HG02642 (cell line): Measurements from ENCODE around the gene HAPLN3.

Experiments used
- ATAC-seq: cut with Tn5 transposase; IDR thresholded peaks from one replicate; pipeline ENCODE4 v1.9.1; 2021; ENCODE audit warnings: mild to moderate bottlenecking; ENCODE audit not compliant: unreplicated experiment, poor library complexity

HAPLN3 gene

GRCh38 chr15:88871313-88871712, 24.0 kb downstream of the HAPLN3 start:
- ATAC-seq, result no peak

DNA sequence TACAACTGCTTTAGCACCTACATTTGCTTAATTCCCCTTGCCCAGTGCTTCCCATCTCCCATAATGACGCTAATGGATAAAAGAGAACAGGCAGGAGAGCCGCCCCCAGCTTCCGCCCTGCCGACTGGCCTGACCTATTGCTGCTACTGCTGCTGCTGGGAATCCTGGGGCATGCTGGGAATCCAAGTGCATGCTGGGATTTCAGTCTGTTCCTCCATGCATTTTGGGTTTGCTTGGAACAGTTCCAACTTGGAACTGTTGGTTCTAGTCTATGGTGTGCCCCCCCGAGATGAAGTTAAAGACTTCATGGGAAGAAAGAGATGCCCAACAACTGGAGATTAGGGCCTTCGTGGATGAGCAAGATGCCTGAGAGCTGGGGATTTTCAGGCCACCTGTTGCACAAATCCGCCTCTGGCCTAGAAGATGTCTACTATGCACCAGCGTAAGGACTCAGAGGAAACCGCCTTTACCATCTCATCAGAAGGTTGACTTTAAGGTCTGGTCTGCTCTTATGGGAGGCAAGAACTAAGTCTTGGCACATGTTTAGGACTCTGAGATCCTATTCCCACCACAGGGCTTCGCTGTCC, 29.0 kb downstream of the HAPLN3 start:
- ATAC-seq, result no peak

GRCh38 chr15:88865498-88866099, 29.7 kb downstream of the HAPLN3 start:
- no peak for ATAC-seq

DNA sequence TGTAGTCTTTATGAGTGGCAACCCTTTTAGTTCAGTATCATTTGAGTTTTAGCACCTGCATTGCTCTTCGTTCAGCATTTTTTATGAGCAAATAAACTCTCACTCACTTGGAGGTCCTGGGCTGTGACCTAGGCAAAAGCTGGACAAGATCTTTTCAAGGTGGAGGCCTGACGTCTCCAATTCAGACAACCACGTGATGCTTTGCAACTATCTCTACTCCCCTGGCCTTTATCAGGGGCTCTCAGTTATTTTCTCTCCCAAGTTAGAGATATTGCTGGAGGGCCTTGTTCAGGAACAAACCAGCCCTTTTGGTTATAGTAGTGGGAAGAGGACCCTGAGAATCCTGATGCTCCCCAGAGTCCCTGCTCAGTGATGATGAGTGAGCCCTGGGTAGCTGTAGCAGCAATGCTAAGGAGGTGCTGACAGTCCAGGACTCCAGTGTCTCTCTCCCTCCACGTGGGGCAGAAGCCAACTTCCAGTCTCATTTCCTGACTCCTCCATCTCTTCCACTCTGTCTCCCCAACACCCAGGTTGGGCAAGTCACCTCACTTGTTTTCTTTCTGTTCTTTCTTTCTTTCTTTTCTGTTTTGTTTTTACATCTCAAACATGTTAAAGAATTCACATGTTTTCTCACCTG, 30.4 kb downstream of the HAPLN3 start:
- no peak for ATAC-seq

DNA sequence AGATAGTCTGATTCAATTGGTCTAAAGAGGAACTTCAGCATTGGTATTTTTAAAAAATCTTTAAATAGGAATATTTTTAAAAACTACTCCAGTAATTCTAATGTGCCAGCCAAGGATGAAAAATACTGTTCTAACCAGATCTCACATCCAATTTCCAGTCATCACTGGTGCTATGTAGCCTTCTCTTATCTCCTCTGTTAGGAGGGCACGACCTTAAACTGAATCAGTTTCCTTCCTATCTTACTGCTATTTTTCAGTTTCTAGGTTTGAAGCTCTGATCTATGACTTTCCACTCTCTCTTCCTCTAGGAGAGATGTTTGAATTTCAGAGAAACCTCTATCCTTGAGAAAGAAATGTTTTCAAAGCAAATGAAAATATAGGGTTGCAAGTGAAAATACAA, 31.9 kb downstream of the HAPLN3 start:
- no peak for ATAC-seq

DNA sequence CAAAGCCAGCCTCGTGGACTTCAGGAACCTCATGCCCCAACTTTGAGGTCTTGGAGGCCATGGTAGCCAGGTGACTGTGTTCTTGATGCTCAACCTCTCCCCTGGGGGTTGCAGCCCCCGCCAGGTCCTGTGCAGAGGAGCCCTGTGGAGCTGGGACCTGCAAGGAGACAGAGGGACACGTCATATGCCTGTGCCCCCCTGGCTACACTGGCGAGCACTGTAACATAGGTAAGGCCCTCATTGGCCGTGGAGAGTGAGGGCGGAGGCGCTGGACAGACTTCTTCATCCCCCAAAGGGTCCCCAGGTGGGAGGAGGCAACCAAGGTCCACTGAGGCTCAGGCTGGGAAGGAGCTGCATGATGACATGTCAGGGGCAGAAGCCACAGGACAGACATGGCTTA, 35.1 kb downstream of the HAPLN3 start:
- ATAC-seq, result no peak

DNA sequence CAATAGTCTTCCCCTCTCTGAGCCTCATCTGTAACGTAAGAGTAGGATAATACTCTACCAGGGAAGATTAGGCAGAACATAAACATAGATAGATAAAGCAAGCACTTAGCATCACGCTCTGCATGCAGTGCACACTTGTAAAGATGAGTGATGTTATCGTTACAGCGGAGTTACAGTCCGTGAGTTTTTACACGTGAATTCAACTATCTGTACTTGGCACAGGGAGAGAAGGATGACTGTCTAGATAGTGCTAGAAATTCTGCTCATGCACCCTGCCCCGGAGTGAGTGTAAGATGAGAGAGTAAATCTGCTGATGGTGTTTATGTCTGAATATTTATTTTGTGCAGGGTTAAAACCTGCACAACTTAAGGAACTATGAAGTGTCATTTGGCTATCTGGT, 35.8 kb downstream of the HAPLN3 start:
- no peak for ATAC-seq

GRCh38 chr15:88858934-88859333, 36.4 kb downstream of the HAPLN3 start:
- no peak for ATAC-seq

GRCh38 chr15:88852476-88852875, 42.9 kb downstream of the HAPLN3 start:
- ATAC-seq, result no peak

DNA sequence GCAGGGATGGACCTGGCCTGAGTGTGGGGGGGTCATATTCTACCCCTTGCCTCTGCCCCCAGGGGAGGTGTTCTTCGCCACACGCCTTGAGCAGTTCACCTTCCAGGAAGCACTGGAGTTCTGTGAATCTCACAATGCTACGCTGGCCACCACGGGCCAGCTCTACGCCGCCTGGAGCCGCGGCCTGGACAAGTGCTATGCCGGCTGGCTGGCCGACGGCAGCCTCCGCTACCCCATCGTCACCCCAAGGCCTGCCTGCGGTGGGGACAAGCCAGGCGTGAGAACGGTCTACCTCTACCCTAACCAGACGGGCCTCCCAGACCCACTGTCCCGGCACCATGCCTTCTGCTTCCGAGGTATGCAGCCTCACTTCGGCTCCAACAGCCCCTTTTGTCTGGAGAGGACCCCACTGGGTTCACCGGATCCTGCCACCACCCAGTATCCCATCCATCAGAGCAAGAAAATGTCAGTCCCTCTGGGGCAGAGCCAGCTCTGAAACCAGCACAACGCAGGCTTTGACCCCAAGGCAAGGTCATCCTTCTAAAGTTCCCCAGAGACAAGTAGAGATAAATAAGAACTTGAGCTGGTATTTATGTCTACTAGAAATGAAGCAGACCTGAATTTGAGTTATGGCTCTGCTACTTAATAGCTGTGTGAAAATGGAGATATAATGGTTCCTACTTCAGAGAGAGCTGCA, 45.8 kb downstream of the HAPLN3 start:
- no peak for ATAC-seq

GRCh38 chr15:88848203-88848602, 47.1 kb downstream of the HAPLN3 start:
- ATAC-seq, result no peak

DNA sequence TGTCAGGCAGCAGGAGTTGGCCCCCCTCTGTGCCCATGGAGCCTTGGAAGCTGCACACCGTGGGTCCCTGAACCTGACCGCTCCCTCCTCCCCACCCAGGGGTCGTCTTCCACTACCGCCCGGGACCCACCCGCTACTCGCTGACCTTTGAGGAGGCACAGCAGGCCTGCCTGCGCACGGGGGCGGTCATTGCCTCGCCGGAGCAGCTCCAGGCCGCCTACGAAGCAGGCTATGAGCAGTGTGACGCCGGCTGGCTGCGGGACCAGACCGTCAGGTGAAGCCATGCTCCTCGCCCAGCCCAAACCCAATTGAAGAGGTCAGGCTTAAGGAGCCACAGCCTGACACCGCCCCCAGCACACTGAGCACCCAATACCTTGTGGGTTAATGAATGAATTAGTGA, 48.2 kb downstream of the HAPLN3 start:
- ATAC-seq, result no peak

- ATAC-seq, result no peak
Measured at GRCh38 chr15:88845616-88846015, 49.7 kb downstream of the HAPLN3 start.

- no peak for ATAC-seq
Measured at GRCh38 chr15:88844749-88845386, 50.5 kb downstream of the HAPLN3 start.

- ATAC-seq, result no peak
Measured at GRCh38 chr15:88843334-88843733, 52.0 kb downstream of the HAPLN3 start.

- ATAC-seq, result no peak
Measured at GRCh38 chr15:88842156-88842555, 53.2 kb downstream of the HAPLN3 start.

- no peak for ATAC-seq
Measured at GRCh38 chr15:88841236-88841635, 54.1 kb downstream of the HAPLN3 start.

- no peak for ATAC-seq
Measured at GRCh38 chr15:88839961-88840360, 55.4 kb downstream of the HAPLN3 start.

DNA sequence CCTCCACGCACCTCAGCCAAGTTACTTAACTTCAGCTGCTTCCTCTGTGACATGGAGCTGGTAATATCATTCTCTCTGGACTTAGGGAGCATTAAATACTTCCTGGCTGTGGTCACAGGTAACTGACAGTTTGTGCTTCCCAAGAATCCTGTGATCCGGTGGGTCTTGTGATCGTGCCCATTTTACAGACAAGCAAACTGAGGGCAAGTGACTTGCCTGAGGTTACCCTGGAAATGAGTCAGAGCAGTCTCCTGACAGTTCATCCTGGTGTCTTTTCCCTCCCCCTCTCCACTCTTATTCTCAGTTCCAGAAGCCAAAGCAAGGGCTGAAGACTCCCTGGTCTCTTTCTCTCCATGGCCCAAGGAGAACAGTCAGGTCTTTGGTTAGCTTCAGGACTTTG, 56.2 kb downstream of the HAPLN3 start:
- no peak for ATAC-seq

DNA sequence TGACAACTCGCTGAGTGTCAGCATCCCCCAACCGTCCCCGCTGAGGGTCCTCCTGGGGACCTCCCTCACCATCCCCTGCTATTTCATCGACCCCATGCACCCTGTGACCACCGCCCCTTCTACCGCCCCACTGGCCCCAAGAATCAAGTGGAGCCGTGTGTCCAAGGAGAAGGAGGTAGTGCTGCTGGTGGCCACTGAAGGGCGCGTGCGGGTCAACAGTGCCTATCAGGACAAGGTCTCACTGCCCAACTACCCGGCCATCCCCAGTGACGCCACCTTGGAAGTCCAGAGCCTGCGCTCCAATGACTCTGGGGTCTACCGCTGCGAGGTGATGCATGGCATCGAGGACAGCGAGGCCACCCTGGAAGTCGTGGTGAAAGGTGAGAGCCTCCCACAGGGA, 56.7 kb downstream of the HAPLN3 start:
- no peak for ATAC-seq

GRCh38 chr15:88835646-88836045, 59.7 kb downstream of the HAPLN3 start:
- no peak for ATAC-seq
